Spleen (tissue), 10 donors: ENCODE data around the gene RANBP3L. TPM values are rescaled to one million over a fixed set of nuclear protein-coding genes. Genes with fewer than 3 reads are reported as not detected.

Experiments used
- polyA plus RNA-seq, 3 donors: library from polyadenylated mRNA; stranded (reverse); fragments of 200-250 nt; gene quantifications; one replicate each; pipeline ENCODE4 v1.2.1, GENCODE V29; 2013
- total RNA-seq, 7 donors: library from RNA; depleted of rRNA in 3 of 7; stranded (reverse); fragments of >200 nt in 3 of 7; fragmentation: NEBNext Ultra II Directional in 4 of 7; extraction: Animal tissue kit (Norgen Biotek cat#: 25700) in 4 of 7; gene quantifications; one replicate each; pipeline versions ENCODE4 v1.1.0 to v1.2.1, GENCODE V29; 2016 to 2021
- donor health status: healthy with polysubstance abuse.
- donor health status: DM: no; HTN: no; CAD: no; lungs with moderate emphysema.
- donor health status: DM: no; HTN: no; CAD: no.
- donor health status: Bipolar disorder and iron deficiency.
- donor health status: healthy.
- donor health status: DM: no; HTN: no; CAD: no.
- donor health status: DM: yes; HTN: yes; CAD: no.

Gene RANBP3L
- total and polyA plus RNA-seq, 10 donors: 0.02 to 0.97 (median 0.08) TPM; not detected in 6

Other genes with a start within 250 kb of the RANBP3L start
- 1 to 10 TPM in 4 of 7 donors, under 1 TPM in 1, not detected in 2; 0.94 to 2.2 (median 1.2) TPM for gene UGT3A2, start 235.0 kb downstream of the RANBP3L start, total RNA-seq
- gene UGT3A2, start 235.0 kb downstream of the RANBP3L start, polyA plus RNA-seq: under 1 TPM; 0.04 to 0.48 (median 0.11) TPM
- gene LMBRD2, start 150.0 kb downstream of the RANBP3L start, total RNA-seq: 10 to 100 TPM; 11.5 to 19.5 (median 13.3) TPM
- gene LMBRD2, start 150.0 kb downstream of the RANBP3L start, polyA plus RNA-seq: 1 to 10 TPM; 1.4 to 2.2 (median 2.1) TPM
- gene SKP2, start 149.8 kb downstream of the RANBP3L start, total RNA-seq: 10 to 100 TPM; 14.8 to 23.6 (median 16.8) TPM
- 1 to 10 TPM; 4.2 to 5.3 (median 5.3) TPM for gene SKP2, start 149.8 kb downstream of the RANBP3L start, polyA plus RNA-seq
- gene NADK2, start 60.0 kb downstream of the RANBP3L start, total RNA-seq: 10 to 100 TPM; 14.7 to 21.8 (median 18.5) TPM
- 1 to 10 TPM; 5.3 to 7.3 (median 5.5) TPM for gene NADK2, start 60.0 kb downstream of the RANBP3L start, polyA plus RNA-seq